Stimulated activated CD4-positive, alpha-beta T cell treated with anti-CD3 and anti-CD28 coated beads, Interleukin-1b, Interleukin-23, amount 100 ng/mL, for 48 hours (primary cell): ENCODE measurements around the gene KRTAP2-3.

ENCODE experiments used
- DNase-seq: peaks from one replicate; pipeline ENCODE4 v3.0.0-alpha.2; 2020

The KRTAP2-3 gene

DNA sequence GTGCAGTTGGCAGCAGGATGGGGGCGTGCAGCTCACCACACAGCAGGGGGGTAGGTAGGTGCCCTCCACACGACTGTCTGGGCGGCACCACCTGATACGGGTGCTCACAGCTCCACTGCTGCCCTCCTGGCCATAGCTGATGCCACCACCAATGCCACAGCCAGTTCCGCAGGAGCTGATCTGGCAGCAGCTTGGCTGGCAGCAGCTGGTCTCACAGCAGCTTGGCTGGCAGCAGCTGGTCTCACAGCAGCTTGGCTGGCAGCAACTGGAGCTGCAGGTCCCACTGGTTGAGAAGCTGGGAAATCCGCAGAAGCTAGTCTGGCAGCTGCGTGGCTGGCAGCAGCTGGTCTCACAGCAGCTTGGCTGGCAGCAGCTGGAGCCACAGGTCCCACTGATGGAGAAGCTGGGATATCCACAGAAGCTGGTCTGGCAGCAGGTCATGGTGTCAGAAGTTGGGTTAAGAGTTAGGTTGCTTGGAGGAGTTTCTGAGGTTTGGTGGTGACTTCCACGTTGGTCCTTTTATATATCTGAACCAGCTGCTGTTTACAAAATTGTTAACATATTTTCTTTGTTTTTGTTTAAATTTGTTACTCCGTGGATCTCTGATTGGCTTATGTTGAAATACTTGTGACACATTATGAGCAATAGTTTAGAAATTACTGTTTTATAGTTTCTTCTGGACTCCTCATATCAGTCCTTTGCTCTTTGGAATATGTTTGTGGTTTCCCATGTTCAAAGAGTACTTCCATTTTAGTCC is 33.0 kb downstream of the KRTAP2-3 start, which contains the start of gene KRTAP1-5:
Gene KRTAP1-5, minus strand, starts transcription at position 494 of the 757 bp plus-strand sequence. Its CDS starts 53 bp downstream, at position 441.
- no peak for DNase-seq

DNA sequence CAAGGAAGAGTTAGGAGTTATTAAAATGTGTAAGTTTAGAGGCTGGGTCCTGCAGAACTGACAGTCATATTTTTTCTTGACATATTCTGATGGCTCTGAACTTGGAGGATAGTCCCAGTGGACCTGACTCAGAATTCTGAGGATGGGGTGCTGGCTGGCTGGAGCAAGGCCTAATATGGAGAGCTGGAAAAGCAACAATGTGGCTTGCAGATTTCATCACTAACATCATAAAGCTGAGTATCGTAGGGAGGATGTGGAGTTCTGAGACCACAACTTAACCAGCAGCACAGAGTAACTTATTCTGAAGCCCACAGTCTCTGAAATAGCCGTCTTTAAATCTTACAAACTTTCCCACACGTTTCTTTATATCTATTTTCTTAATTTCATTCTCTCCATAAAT is 35.2 kb downstream of the KRTAP2-3 start:
- DNase-seq, result no peak

DNA sequence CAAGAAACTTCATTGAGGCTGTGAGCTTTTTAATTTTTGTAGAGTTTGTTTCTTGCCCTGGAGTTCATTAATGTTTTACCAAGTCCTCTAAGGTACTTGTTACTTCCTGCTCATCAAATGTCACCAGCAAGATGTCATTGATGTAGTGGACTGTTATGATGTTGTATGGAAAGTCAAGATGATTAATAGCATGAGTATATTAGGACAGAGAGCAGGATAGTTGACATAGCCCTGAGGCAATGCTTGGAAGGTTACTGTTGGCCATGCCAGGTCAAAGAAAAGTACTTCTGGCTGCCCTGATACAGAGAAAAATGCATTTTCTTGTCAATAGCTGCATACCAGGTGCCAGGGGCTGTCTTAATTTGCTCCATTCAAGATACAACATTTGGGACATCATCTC is 39.6 kb downstream of the KRTAP2-3 start:
- DNase-seq, result no peak

DNA sequence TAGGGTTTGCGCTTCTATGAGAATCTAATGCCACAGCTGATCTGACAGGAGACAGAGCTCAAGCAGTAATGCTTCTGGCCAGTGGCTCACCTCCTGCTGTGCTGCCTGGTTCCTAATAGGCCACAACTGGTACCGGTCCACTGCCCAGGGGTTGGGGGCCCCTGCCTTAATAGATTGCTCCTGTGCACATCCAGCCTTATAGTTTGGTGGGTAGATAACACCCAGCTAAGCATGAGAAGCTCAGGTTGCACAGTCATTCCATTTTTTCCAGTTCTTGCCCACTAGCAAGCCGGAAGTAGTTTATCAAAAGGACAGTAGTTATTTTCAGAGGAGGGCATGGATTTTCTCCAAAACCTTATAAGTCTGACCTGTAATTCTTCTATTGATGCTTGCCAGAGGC is 40.5 kb downstream of the KRTAP2-3 start:
- DNase-seq, result no peak

DNA sequence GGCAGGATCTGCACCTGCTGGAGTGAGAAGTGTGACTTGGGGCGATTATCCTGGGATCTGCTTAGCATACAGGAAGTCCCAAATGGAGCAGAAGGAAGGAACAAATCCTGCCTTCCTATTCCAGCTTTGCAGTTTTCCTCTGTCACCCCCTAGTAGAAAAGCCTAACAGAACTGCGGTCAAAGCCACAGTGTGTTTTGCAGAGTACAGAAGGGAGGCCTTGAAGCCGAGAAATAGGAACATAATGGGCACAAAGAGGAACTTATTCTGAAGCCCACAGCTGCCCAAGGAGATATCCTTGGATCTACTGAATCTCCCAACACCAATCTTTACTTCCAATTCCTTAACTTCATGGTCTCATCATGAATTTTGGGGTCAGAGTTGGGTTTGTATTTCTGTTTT is 41.4 kb downstream of the KRTAP2-3 start:
- no peak for DNase-seq

DNA sequence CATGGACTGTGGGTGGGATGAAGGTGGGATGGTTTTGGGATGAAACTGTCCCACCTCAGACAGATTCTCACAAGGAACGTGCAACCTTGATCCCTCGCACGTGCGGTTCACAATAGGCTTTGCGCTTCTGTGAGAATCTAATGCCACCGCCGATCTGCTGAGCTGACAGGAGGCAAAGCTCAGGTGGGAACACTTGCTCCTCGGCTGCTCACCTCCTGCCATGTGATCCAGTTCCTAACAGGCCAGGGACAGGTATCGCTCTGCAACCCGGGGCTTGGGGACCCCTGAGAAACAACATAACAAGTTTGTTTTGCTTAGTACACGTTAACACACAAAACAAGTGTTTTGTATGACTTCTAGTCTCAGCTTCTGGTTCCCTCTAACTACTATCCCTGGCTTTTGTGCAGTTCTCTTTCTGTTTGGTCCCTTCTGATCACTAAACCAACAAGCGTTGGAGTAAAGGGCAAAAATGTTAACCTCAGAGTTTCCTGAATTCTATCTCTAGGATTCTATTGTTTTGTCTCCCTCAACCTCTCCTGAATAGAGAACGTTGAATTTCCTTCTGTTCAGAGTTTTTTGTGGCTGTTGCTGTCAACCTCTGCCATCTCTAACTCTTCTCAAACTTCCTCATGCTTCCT is 43.2 kb downstream of the KRTAP2-3 start:
- DNase-seq, result no peak

DNA sequence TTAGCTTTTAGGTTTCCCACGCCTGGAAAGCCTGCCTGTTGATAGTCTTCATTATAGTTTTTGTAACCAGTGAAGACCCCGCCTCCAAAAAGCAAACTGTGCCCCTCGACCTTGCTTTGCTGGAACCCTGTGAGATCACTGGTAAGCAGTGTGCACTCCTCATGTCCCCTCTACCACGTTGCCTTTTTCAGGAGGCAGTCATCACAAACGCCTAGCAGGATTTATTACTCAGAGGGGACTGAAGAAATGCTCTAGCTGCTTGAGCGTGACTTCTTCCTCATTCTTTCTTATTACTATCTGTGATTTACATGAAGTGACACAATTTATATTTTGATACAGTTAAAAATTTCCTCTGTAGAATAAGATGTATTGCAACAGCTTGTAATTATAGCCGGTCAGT is 44.5 kb downstream of the KRTAP2-3 start:
- DNase-seq, result no peak

DNA sequence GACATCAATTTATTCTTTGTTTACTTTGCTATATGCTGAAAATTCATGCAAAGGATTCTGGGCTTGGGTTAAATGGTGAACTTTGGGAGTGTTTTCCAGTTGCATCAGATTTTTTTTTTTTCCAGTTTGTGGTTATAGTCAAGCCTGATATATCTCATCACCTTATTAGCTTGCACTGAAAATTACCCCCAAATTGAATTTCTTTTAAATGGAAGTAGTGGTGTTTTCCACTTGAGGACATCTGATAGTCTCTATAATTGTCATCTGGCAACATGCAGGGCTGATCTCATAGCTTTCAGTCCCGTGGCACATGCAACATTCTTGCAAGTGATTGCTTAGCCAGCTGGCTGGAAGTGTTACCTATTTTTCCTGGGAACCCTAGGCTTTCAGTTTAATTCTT is 46.3 kb downstream of the KRTAP2-3 start:
- no peak for DNase-seq

DNA sequence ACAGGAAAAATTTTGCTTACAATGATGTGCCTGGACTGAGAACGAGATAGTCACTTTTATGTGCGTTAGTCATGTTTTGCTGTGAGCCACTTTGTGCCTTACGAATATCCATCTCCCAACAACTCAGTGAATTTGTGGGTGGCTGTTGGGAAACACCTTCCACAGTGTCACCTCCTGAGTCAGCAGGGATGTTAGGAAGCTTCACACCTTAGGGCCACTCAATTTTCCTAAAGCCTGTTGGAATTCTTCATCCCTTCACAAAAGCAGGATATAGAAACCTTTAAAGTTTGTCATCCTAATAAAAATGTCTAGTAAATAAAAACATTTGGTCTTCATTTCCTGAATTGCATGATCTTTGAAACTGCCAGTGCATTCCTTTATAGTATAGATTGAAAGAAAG is 46.7 kb downstream of the KRTAP2-3 start:
- no peak for DNase-seq

DNA sequence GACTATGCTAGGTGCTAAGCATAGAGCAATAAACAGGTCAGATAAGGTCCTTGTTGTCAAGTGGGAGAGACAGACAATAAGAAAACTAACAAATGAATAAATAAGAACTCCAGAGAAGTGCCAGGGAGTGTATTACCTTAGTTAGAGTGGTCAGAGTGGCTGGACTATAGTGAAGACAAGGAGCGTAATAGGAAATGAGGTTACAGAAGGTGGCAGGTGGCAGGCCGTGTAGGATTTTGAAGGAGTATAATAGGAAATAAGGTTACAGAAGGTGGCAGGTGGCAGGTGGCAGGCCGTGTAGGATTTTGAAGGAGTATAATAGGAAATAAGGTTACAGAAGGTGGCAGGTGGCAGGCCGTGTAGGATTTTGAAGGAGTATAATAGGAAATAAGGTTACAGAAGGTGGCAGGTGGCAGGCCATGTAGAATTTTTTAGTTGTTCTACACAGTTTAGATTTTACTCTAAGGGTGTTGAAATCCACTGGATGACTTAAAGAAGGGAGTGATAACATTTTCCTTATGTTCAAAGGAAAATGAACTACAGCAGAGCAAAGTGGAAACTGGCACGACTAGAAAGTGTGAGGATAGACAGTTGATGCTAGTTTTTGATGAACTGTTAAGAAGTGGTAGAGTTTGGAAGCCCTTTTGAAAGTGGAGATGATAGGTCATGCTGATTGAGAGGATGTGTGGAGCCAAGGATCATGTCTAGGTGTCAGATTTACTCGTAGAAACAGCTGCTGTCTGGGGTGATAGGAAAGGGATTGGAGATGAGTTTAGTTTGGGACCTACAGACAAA is 47.4 kb downstream of the KRTAP2-3 start:
- DNase-seq, result no peak

DNA sequence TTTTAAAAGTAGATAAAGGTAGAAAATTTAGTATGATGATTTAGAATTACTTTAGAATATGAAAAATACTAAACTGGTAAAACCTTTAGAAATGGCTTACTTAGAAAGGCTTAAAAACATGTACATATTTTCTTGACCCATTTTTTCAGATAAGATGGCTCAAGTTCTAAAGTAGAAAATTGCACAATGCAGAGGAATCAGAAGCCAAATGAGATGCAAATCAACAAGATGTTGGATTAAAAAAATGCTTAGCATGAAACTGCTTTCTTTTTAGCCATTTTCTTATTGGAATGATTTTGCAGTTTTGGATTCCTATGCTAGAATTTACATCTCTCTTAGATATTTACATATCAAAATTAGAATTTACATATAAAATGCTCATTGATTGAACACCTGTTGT is 49.5 kb downstream of the KRTAP2-3 start:
- no peak for DNase-seq

DNA sequence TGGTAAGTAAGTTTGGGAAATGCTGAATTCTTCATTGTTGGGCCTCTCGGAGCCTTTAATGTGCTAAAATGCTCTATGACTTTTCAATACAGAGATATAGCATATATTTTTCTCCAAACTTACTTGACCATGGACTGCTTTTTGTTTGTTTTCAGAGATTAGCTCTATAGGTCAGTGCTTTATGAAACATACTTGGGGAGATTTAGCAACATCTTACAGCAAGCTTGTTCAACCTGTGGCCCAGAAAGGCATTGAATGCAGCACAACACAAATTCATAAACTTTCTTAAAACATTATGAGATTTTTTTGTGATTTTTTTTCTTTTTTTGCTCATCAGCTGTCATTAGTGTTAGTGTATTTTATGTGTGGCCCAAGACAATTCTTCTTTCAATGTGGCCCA is 50.0 kb downstream of the KRTAP2-3 start:
- no peak for DNase-seq

DNA sequence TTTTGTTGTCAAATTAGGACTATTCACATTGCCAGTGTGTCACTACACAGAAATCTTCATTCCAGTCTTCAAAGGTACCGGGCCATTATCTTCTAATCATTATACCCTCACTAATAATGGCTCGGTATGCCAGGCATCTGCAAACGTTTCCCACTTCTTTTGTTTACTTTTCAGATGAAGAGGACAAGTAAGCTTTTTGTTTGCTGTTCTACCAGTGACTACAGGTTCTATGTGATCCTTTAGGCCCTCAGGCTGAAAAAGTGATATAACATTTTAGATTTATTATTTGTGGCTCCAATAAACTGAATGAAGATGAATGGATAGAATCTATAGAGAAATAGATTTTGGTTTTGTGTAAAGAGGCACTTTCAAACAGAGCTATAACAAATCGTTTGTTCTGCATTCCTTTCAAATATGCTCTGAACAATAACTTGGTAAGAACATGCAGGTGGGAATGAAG is 50.6 kb downstream of the KRTAP2-3 start:
- DNase-seq, result no peak
